ENCODE results near the gene TCF7L2. TPM values are rescaled to one million over a fixed set of nuclear protein-coding genes. Genes with fewer than 3 reads are reported as not detected.

TCF7L2 gene
- total RNA-seq, 2 donors from 2014 or later: 9.1 to 25.7 TPM

GRCh38 chr10:112953174-112954159 lies 3.4 kb downstream of the TCF7L2 start:
- WGBS, 2 donors: 9 to 18% methylated on average over 26 of the region's 26 CpGs
- Histone ChIP-seq H3K9me3 (no peaks in the 10 kb centered on the region), H3K36me3 (replicated peaks in 1 of 2; ENCODE audit: insufficient read depth in 1 of 2, low read depth in 2 of 2) (no peaks in the 10 kb centered on the region), H3K27me3 (no peaks in the 10 kb centered on the region), H3K4me3 (peak overlapping the region; percentile 45 to 86), H3K27ac (peak overlapping the region; percentile 90 to 96 (median 94)), H3K4me1 (peaks cover 48% of the 10 kb centered on the region)
- DNase-seq (peak; percentile 33 to 61 (median 42)), ATAC-seq (no peak)
- intact Hi-C loops (cut with DNase I): no loop called here
- TF ChIP-seq CTCF (IDR thresholded peaks at IDR 0.05): no peak
- TF ChIP-seq POLR2A (IDR thresholded peaks at IDR 0.05): peak in 1 of 3 donors; percentile 35

- Histone ChIP-seq H3K27me3 (no peaks in the 10 kb centered on the region), H3K4me3 (no peak overlapping the region), H3K9me3 (no peaks in the 10 kb centered on the region), H3K4me1 (peaks cover 46% of the 10 kb centered on the region), H3K36me3 (replicated peaks in 1 of 2; ENCODE audit: insufficient read depth in 1 of 2, low read depth in 2 of 2) (no peaks in the 10 kb centered on the region), H3K27ac (peak overlapping the region; percentile 49 to 96 (median 74))
- TF ChIP-seq POLR2A (IDR thresholded peaks at IDR 0.05) (no peak), CTCF (IDR thresholded peaks at IDR 0.05) (no peak)
- ATAC-seq: no peak
- whole genome bisulfite sequencing, 2 donors: 13 to 16% methylated on average over 7 of the region's 7 CpGs
- no peak for DNase-seq
- intact Hi-C loops (cut with DNase I): no loop called here
These were observed 5.0 kb downstream of the TCF7L2 start for GRCh38 chr10:112954974-112955581.

GRCh38 chr10:112955582-112956421 lies 5.8 kb downstream of the TCF7L2 start:
- peaks cover 46% of the 10 kb centered on the region for H3K4me1 ChIP-seq
- DNase-seq: no peak
- WGBS, 2 donors: 4 to 5% methylated on average over 12 of the region's 12 CpGs

More at GRCh38 chr10:112955582-112956421, 5.8 kb downstream of the TCF7L2 start:
- H3K36me3 ChIP-seq (replicated peaks in 1 of 2; ENCODE audit: insufficient read depth in 1 of 2, low read depth in 2 of 2): no peaks in the 10 kb centered on the region
- no peaks in the 10 kb centered on the region for H3K9me3 ChIP-seq
- peak overlapping the region; percentile 49 to 96 (median 74) for H3K27ac ChIP-seq
- H3K27me3 ChIP-seq: no peaks in the 10 kb centered on the region
- no peak for ATAC-seq
- H3K4me3 ChIP-seq: no peak overlapping the region
- TF ChIP-seq POLR2A (IDR thresholded peaks at IDR 0.05): no peak
- TF ChIP-seq CTCF (IDR thresholded peaks at IDR 0.05): no peak
- intact Hi-C loops (cut with DNase I): no loop called here

Data from body of pancreas (tissue), 4 donors.